ENCODE measurements around the gene CLDN6. TPM values are rescaled to one million over a fixed set of nuclear protein-coding genes. Genes with fewer than 3 reads are reported as not detected.
"Not testable (repeated sequence)": the region's sequence is repeated elsewhere in the genome, so short reads cannot be mapped to it uniquely, and the experiment has no call there.

CLDN6 gene
- total and polyA plus RNA-seq, 8 donors, result 2.3 to 140 (median 113) TPM; not detected in 1

GRCh38 chr16:3056336-3057180, 38.6 kb upstream of the CLDN6 start:
- intact Hi-C loops (cut with DNase I), result no loop called here
- TF ChIP-seq CTCF (IDR thresholded peaks at IDR 0.05), result no peak
- no peaks in the 10 kb centered on the region for H3K9me3 ChIP-seq
- DNase-seq, result peak in 1 of 4 donors; percentile 69
- no peak for ATAC-seq
- H3K4me1 ChIP-seq, result peaks cover 12 to 67% of the 10 kb centered on the region in 2 donors
- H3K36me3 ChIP-seq, result peaks cover 0 to 6% of the 10 kb centered on the region in 2 donors
- H3K27me3 ChIP-seq, result no peaks in the 10 kb centered on the region
- no peak overlapping the region for H3K4me3 ChIP-seq
- H3K27ac ChIP-seq, result peak overlapping the region in 1 of 2 donors; percentile 23

DNA sequence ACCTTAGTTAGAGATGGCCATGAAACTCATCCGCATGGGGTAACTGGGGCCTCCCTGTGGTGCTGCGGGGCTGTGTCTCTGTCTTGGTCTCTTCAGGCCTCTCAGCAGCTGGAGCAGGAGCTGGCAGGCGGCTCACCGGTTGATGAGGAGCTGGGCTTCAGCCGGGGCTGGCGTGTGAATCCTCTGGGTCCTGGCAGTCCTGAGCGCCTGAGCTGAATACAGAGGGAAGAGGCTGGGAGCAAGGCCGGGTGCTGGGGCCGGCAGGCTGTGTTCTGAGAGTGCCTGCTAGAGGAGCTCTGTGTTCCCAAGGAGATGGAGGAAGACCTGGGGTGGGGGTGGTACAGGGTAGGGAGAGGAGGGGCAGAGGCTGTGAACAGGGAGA, 37.7 kb upstream of the CLDN6 start:
- Histone ChIP-seq H3K27ac (peak overlapping the region in 1 of 2 donors; percentile 82), H3K4me1 (peaks cover 12 to 71% of the 10 kb centered on the region in 2 donors)
- DNase-seq; H3K36me3 ChIP-seq; ATAC-seq; H3K27me3 ChIP-seq; H3K9me3 ChIP-seq; H3K4me3 ChIP-seq; intact Hi-C loops (cut with DNase I): not testable (repeated sequence)

DNA sequence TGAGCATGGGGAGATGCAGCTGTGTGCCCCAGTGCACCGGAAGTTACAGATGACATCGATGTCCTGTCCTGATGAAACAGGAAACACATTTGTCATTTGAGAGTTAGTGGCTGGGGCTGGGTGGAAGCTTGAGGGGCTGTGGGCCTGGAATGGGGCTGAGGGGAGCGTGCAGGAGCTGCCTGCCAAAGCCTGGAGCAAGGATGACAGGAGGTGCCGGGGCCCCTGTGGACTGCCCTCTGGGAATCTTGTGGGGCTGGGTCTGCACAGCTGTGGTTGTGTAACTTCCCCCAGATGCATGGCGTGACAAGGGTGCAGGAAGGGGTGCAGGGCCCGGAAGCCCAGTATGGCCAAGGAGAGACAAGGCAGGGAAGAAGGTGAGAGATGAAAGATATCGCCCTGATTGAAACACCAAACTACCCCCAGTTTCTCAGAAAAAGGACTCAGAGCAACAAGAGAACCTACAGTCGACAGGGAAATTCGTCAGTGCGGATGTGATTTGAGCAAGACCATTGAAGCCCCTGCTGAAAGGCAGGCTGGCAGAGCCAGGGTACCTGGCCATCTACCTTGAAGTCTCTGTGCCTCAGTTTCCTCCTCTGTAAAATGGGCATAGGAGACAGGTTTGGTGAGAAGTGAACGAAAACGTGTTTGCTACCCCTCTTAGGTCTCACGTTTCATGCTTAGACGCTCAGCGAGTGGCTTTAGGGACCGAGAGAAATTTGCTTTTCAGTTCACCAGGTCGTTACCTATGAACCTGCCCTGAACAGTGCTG, 37.2 kb upstream of the CLDN6 start:
- no peak for TF ChIP-seq CTCF (IDR thresholded peaks at IDR 0.05)
- no peak for ATAC-seq
- Histone ChIP-seq H3K4me1 (peaks cover 12 to 74% of the 10 kb centered on the region in 2 donors), H3K36me3 (peaks cover 0 to 6% of the 10 kb centered on the region in 2 donors), H3K9me3 (no peaks in the 10 kb centered on the region), H3K27me3 (peaks cover 0 to 3% of the 10 kb centered on the region in 2 donors), H3K4me3 (peak overlapping the region in 1 of 2 donors; percentile 13), H3K27ac (peak overlapping the region in 1 of 2 donors; percentile 82)
- no peak for DNase-seq
- intact Hi-C loops (cut with DNase I), result no loop called here

- peak overlapping the region in 1 of 2 donors; percentile 86 for H3K27ac ChIP-seq
- intact Hi-C loops (cut with DNase I), result not testable (repeated sequence)
These were observed 35.3 kb upstream of the CLDN6 start for GRCh38 chr16:3053330-3053710.

DNA sequence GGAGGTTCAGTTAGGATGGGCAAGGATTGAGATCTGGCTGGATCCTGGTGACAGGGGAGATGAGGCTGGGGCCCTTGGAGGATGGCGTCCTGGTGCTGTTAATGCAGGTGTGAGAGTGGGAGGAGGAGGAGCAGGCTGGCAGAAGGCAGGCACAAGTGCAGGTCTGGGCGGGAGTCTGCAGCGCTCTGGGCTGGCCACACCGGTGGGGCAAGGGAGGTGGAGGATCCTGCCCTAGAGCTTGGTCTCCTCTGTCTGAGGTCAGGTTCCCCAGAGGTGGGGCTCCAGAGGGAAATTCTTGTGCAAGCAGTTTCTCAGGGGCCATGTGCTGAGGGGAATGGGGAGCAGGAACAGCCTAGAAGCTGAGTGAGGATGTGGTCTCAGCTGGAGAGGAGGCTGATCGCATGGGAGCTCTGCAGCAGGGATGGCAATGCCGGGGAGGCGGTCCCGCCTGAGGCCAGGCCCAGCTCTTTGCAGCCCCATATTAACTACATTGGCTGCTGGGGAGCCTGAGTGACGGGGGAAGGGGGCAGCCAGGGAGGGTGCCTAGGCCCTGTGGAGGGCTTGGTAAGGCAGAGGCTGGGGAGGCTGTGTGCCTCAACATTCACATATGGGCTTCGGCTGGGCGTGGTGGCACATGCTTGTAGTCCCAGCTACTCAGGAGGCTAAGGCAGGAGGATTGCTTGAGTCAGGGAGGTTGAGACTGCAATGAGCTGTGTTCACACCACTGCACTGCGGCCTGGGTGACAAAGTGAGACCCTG, 34.8 kb upstream of the CLDN6 start:
- intact Hi-C loops (cut with DNase I), result not testable (repeated sequence)

More at GRCh38 chr16:3053330-3053710, 35.3 kb upstream of the CLDN6 start:
- peaks cover 6 to 72% of the 10 kb centered on the region in 2 donors for H3K4me1 ChIP-seq
- not testable (repeated sequence) for ATAC-seq, H3K4me3 ChIP-seq, DNase-seq, H3K9me3 ChIP-seq, H3K36me3 ChIP-seq
- H3K27me3 ChIP-seq, result peaks cover 14 to 21% of the 10 kb centered on the region in 2 donors

DNA sequence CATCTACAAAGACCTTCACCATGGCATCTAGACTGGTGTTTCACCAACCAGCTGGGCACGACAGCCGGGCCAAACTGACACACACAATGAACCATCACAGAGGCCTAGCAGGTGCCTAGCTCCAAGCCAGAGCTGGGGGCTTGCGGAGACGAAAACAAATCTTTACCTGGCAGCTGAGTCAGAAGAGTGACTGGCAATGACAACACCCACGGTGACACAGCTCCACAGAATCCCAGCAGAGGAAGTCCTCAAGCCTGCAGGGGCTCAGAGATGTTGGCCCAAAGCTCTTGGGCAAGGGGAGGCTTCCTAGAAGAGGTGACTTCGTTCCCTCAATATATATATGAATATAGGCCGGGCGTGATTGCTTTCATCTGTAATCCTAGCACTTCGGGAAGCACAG, 33.5 kb upstream of the CLDN6 start:
- H3K4me3 ChIP-seq, result no peak overlapping the region
- H3K36me3 ChIP-seq, result no peaks in the 10 kb centered on the region
- no peak for TF ChIP-seq CTCF (IDR thresholded peaks at IDR 0.05)
- H3K27me3 ChIP-seq, result peaks cover 25 to 39% of the 10 kb centered on the region in 2 donors
- no peak for DNase-seq
- H3K27ac ChIP-seq, result peak overlapping the region in 1 of 2 donors; percentile 86
- intact Hi-C loops (cut with DNase I), result no loop called here
- ATAC-seq, result no peak
- peaks cover 2 to 64% of the 10 kb centered on the region in 2 donors for H3K4me1 ChIP-seq
- no peaks in the 10 kb centered on the region for H3K9me3 ChIP-seq

More for the DNA sequence above, 34.8 kb upstream of the CLDN6 start:
- DNase-seq, H3K4me3 ChIP-seq, H3K36me3 ChIP-seq, ATAC-seq, H3K9me3 ChIP-seq: not testable (repeated sequence)
- H3K27ac ChIP-seq, result peak overlapping the region in 1 of 2 donors; percentile 86
- H3K27me3 ChIP-seq, result peaks cover 14 to 27% of the 10 kb centered on the region in 2 donors
- peaks cover 0 to 71% of the 10 kb centered on the region in 2 donors for H3K4me1 ChIP-seq
